Measurements from ENCODE around the gene PRAMEF17.
"Not testable (repeated sequence)": the region's sequence is repeated elsewhere in the genome, so short reads cannot be mapped to it uniquely, and the experiment has no call there.

DNA sequence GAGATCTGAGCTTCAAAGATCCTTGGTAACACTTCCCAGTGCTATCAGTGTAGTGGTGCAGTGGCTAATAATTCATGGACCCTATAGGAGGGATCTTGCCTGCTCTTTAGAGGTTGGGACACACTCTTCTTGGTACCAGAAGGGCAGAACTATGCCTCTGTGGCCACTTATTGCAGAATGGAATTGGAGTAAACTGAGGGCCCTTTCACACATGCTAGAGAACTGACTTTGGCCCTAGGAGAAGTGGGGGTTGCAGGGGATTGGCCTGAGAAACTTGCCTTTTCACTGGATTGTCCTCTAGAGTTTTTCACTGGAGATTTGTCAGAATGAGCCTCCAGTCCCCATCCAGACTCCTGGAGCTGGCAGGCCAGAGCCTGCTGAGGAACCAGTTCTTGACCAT is at the start of gene PRAMEF17:
- TF ChIP-seq, protein P1, sequence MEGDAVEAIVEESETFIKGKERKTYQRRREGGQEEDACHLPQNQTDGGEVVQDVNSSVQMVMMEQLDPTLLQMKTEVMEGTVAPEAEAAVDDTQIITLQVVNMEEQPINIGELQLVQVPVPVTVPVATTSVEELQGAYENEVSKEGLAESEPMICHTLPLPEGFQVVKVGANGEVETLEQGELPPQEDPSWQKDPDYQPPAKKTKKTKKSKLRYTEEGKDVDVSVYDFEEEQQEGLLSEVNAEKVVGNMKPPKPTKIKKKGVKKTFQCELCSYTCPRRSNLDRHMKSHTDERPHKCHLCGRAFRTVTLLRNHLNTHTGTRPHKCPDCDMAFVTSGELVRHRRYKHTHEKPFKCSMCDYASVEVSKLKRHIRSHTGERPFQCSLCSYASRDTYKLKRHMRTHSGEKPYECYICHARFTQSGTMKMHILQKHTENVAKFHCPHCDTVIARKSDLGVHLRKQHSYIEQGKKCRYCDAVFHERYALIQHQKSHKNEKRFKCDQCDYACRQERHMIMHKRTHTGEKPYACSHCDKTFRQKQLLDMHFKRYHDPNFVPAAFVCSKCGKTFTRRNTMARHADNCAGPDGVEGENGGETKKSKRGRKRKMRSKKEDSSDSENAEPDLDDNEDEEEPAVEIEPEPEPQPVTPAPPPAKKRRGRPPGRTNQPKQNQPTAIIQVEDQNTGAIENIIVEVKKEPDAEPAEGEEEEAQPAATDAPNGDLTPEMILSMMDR (IDR thresholded peaks at IDR 0.05; ENCODE audit: insufficient read depth, low read length), result not testable (repeated sequence)
- TF ChIP-seq POLR2AphosphoS5 (IDR thresholded peaks at IDR 0.05; ENCODE audit: low read depth); SPI1 (IDR thresholded peaks at IDR 0.05; ENCODE audit: borderline replicate concordance, low read depth): not testable (repeated sequence)

Measured in HL-60 (cell line).